Left ventricle myocardium superior (tissue), 1 donor: ENCODE results near the gene TAF11. TPM values are rescaled to one million over a fixed set of nuclear protein-coding genes. Genes with fewer than 3 reads are reported as not detected.
"Not testable (repeated sequence)": the region's sequence is repeated elsewhere in the genome, so short reads cannot be mapped to it uniquely, and the experiment has no call there.

Source experiments
- ATAC-seq: fragments of 200-7000 bp; cut with Tn5 transposase; one replicate; pipeline ENCODE4 v1.9.1; 2020; ENCODE audit warnings: mild to moderate bottlenecking, moderate library complexity
- DNase-seq: peaks from one replicate; pipeline ENCODE4 v3.0.0-alpha.2; 2020
- intact Hi-C: fragments of 100-400 bp; cut with micrococcal nuclease; formaldehyde crosslinking; loops from one replicate; pipeline ENCODE4 v1.11.0; 2022
- total RNA-seq: library from RNA; stranded (reverse); fragmentation: NEBNext Ultra II Directional; extraction: Animal tissue kit (Norgen Biotek cat#: 25700); gene quantifications from one replicate; pipeline ENCODE4 v1.2.1, GENCODE V29; 2021
- donor health status: DM: no; HTN: yes; CAD: no; lungs with severe emphysema.

Gene TAF11
- total RNA-seq, 1 donor from 2014 or later = 18.9 TPM

DNA sequence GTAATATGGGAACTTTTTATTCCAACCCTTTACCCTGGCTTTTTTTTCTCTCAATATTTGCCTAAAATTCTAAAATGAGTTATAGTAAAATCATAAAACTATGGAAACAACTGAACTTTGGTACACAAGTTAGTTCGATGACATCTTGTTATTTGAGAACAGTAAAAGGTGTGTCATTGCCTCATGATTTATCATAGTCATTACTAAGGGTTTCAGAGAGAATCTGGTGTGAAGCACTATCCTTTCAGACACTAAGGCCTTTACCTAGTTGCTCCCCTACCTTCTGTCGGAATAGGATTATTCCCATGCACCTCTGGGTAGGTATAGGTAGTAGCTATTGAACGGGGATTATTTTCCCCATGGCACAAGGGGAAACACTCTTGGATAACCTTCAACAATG is 11.4 kb downstream of the TAF11 start:
- DNase-seq = no peak
- intact Hi-C loops = no loop called here
- ATAC-seq = no peak

- intact Hi-C loops = no loop called here
- ATAC-seq (no peak), DNase-seq (no peak)
Observed at GRCh38 chr6:34875292-34876213, 12.3 kb downstream of the TAF11 start.

DNA sequence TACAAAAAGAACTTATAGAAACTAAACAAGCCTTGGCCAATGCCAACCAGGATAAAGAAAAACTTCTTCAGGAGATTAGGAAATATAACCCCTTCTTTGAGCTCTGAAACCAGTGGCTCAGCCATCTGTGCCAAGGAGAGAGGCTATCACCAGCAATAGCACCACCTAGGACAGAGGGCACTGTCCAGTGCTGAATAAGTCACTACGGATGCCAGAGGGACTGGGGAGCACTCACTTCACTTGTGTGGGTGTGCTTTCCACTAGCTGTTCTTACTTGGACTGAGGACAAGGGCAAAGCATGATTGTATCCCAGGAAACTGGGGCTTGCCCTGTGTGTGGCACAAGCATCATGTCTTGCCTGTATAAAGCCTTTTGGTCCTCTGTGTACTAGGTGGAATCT is 15.5 kb downstream of the TAF11 start:
- ATAC-seq (no peak), DNase-seq (no peak)
- intact Hi-C loops = no loop called here

DNA sequence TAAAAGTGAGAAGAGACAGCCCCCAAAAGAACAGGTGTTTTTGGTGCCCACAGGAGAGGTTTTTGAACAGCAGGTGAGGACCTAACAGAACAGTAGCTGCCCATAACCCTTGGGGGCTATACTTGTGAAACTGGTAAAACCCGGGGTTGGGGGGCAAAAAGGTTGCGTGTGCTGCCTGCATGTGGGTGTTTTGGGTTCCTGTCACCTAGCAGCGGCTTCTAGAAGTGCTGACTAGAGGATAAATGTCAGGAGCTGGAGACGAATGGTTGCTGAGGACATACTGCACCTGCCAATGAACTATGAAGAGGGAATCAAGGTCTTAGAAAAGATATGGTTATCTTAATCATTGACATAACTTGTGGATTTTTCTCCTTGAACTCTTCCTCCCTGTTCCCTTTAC is 16.0 kb downstream of the TAF11 start:
- DNase-seq (no peak), ATAC-seq (no peak)
- intact Hi-C loops = no loop called here

DNA sequence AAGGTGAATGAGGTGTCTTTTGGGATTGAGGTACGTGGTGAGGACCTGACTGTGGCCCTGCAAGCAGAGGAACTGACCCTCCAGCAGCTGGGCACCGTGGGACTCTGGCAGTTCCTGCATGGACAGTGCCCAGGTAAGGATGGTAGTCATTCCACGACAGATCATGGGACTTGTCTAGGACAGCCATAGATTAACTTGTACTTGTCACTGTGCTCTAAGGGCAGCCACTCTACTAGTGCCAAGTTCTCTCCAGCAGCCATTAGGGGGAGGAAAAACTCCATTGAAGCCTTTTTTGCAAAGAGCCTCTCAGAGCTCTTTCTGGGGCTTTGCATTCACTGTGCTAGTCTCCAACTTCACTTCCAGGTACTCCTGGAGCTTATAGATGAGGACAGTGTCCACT is 20.4 kb downstream of the TAF11 start:
- peak; percentile 68 for ATAC-seq
- no peak for DNase-seq
- intact Hi-C loops = no loop called here

DNA sequence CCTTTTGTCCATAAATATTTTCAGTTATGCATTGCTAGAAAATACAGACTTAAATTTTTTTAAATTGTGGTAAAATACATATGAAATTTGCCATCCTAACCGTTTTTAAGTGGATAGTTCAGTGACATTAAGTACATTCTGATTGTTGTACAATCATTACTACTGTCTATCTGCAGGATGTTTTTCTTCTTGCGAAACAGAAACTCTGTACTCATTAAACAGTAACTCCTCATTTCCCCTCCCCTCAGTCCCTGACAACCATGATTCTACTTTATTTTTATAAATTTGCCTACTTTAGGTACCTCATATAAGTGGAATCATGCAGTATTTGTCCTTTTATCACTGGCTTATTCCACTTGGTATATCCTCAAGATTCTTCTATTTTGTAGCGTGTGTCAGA is 21.3 kb downstream of the TAF11 start:
- intact Hi-C loops = no loop called here

GRCh38 chr6:34865107-34865506 is 22.7 kb downstream of the TAF11 start:
- DNase-seq (no peak), ATAC-seq (peak; percentile 84)
- intact Hi-C loops = no loop called here

More for the DNA sequence above, 21.3 kb downstream of the TAF11 start:
- no peak for ATAC-seq
- no peak for DNase-seq

GRCh38 chr6:34864007-34864406 is 23.8 kb downstream of the TAF11 start:
- intact Hi-C loops = no loop called here
- DNase-seq = no peak
- ATAC-seq = peak; percentile 37

GRCh38 chr6:34860776-34861175 is 27.1 kb downstream of the TAF11 start:
- intact Hi-C loops = no loop called here
- ATAC-seq (no peak), DNase-seq (no peak)

GRCh38 chr6:34859951-34860350 is 27.9 kb downstream of the TAF11 start:
- intact Hi-C loops = no loop called here
- DNase-seq = no peak
- no peak for ATAC-seq

DNA sequence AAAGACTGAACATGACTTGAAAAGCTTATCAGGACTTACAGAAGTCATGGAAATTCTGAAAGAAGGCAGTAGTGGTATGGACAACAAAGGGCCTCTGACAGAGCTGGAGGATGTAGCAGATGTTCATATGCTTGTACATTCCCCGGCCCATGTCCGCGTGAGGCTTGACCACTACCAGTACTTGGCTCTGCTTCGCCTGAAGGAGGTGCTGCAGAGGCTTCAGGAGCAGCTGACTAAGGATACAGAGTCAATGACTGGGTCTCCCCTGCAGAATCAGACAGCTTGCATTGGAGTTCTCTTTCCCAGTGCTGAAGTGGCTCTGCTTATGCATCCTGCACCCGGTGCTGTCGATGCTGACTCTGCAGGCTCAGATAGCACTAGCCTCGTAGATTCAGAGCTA is 29.2 kb downstream of the TAF11 start:
- DNase-seq (no peak), ATAC-seq (no peak)
- intact Hi-C loops = no loop called here

DNA sequence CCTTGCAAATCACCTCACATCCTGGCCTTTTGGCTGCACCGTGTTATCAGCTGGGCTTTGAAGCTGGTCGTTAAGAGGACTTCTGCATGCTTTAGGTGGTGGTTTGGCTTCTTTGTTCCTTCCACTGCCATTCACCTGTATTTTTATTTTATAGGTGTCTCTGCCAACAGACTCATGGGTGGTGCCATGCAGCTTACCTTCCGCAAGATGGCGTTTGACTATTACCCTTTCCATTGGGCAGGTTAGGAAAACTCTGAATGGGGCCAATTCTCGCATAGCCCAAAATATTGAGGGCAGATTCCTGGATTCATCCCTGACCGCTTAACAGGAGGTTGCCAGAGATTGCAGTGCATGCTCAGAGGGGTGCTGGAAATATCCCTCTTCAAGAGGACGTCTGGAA is 32.4 kb downstream of the TAF11 start:
- intact Hi-C loops = no loop called here
- no peak for ATAC-seq
- DNase-seq = no peak

DNA sequence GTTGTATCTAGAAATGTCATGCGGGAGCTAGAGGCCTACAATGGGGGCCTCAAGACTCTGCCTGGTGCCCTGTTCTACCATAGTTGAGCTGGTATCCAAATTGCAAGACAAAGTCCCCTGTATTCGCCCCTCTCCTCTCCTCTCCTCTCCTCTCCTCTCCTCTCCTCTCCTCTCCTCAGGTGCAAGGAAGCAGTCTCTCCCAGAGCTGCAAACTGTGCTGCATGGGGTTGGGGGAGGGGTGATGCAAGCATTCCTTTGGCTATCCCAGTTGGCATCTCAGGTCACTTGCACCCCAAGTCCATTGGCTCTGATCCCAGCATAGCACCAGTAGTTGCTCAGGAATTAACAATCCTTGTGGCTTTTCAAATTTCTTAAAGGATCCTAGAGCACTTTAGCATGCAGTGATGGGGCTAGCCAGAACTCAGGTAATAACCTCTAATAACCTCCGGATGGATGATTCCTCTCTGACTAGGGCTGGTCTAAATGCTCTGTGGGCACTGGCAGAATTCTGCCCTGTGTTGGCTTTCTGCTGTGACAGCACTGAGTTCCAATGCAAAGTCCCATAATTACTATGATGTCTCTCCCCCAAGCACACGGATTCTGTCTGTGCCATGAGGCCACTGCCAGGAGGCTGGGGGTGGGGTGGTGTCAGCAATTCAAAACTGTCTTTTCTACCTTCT is 35.3 kb downstream of the TAF11 start:
- DNase-seq = no peak
- intact Hi-C loops = no loop called here
- ATAC-seq = no peak

- DNase-seq (no peak), ATAC-seq (no peak)
- intact Hi-C loops = no loop called here
Observed at GRCh38 chr6:34851361-34851760, 36.5 kb downstream of the TAF11 start.

DNA sequence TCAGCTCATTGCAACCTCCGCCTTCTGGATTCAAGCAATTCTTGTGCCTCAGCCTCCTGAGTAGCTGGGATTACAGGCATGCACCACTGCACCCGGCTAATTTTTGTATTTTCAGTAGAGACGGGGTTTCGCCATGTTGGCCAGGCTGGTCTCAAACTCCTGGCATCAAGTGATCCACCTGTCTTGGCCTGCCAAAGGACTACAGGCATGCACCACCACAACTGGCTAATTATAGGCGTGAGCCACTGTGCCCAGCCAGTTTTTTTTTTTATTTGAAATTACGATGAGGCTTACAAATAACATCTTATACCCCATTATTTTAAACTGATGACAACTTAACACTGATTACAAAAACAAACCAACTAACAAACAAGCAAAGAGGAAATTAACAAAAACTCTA is 38.8 kb downstream of the TAF11 start:
- DNase-seq, intact Hi-C loops: not testable (repeated sequence)
- peak; percentile 63 for ATAC-seq

- peak; percentile 40 for ATAC-seq
- intact Hi-C loops = no loop called here
- no peak for DNase-seq
Observed at GRCh38 chr6:34839666-34840352, 48.0 kb downstream of the TAF11 start.

- DNase-seq = no peak
- no peak for ATAC-seq
- intact Hi-C loops = no loop called here
Observed at GRCh38 chr6:34837528-34837927, 50.3 kb downstream of the TAF11 start.

DNA sequence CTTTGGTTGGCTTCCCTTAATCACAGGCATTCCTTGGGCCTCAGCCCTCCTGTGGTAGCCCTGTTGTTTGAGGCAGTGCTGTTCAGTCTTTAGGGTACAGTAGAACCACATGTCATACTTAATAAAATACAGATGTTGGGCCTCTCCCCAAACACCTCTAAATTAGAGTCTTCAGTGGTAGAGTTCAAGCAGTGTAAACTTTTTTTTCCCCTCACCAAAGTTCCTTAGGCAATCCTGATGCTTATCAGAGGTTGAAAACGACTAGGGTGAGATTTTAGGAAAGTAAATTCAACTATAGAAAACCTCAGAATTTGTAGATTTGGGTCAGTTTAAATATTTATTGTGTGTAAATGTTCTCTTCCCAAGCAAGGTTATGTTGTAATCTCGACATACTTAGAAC is 51.4 kb downstream of the TAF11 start:
- DNase-seq (no peak), ATAC-seq (no peak)
- intact Hi-C loops = no loop called here

DNA sequence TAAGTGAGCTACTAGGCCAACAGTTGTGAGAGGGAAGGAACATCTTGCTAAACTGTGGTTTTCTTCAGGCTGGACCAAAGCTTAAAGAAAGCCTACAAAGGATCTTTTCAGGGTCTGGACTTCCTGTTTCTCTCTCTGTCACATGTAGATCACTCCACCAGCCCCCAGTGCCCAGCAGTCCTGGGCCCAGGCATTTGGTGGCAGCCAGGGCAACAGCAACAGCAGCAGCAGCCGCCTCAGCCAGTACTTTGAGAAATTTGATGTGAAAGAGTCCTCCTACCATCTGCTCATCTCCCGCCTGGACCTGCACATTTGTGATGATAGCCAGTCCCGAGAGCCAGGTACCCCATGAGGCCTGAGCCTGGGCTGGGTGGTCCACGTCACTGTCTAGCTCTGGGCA is 51.8 kb downstream of the TAF11 start:
- ATAC-seq = no peak
- intact Hi-C loops = no loop called here
- DNase-seq = no peak
